ENCODE measurements around the gene KIF5A. TPM values are rescaled to one million over a fixed set of nuclear protein-coding genes. Genes with fewer than 3 reads are reported as not detected.
"Not testable (repeated sequence)": the region's sequence is repeated elsewhere in the genome, so short reads cannot be mapped to it uniquely, and the experiment has no call there.

KIF5A gene
- total and polyA plus RNA-seq, 3 experiments from 2014 or later = 0.12 to 2.1 (median 1.8) TPM

GRCh38 chr12:57618431-57618830 is 68.6 kb downstream of the KIF5A start:
- peaks cover 46% of the 10 kb centered on the region for H3K27me3 ChIP-seq (ENCODE audit: insufficient read depth, low read length, poor library complexity, severe bottlenecking)
- H3K36me3 ChIP-seq (ENCODE audit: insufficient read depth, low read length); H3K4me3 ChIP-seq (ENCODE audit: low read length); H3K9me3 ChIP-seq (ENCODE audit: low read length); POLR2A ChIA-PET; H3K27ac ChIP-seq (ENCODE audit: low read depth, low read length); H3K4me3 Mint-ChIP-seq; H3K9me3 Mint-ChIP-seq; H3K27ac Mint-ChIP-seq; DNase-seq; H3K36me3 Mint-ChIP-seq: not testable (repeated sequence)
- peaks cover 30% of the 10 kb centered on the region for H3K4me1 ChIP-seq (ENCODE audit: insufficient read depth, low read length)
- peaks cover 28 to 34% (median 32%) of the 10 kb centered on the region in 3 donors for H3K4me1 Mint-ChIP-seq
- CTCF ChIA-PET = interaction anchor here (1.2 to 5.7 kb wide), 3 partner anchors 15 to 156 kb away, joined by 4 to 85 read pairs (median 5); partner anchors contain the start of gene B4GALNT1
- H3K27me3 Mint-ChIP-seq = peaks cover 64 to 72% of the 10 kb centered on the region in 2 donors

- H3K27ac ChIP-seq (ENCODE audit: low read depth, low read length) = no peak overlapping the region
- ChIA-PET POLR2A (no interaction called here), CTCF (interaction anchor here (1.0 to 5.7 kb wide), 7 partner anchors 14 to 163 kb away, joined by 3 to 85 read pairs (median 10); partner anchors contain the start of gene B4GALNT1)
- H3K27ac Mint-ChIP-seq = no peak overlapping the region
- peak overlapping the region in 4 of 7 donors; percentile 35 to 75 (median 60) for H3K4me3 Mint-ChIP-seq
- no peak overlapping the region for H3K4me3 ChIP-seq (ENCODE audit: low read length)
- no peaks in the 10 kb centered on the region for H3K9me3 Mint-ChIP-seq
- no peak for DNase-seq
- no peaks in the 10 kb centered on the region for H3K36me3 ChIP-seq (ENCODE audit: insufficient read depth, low read length)
- H3K27me3 Mint-ChIP-seq = peaks cover 69 to 78% of the 10 kb centered on the region in 2 donors
- no peaks in the 10 kb centered on the region for H3K9me3 ChIP-seq (ENCODE audit: low read length)
- H3K4me1 ChIP-seq (ENCODE audit: insufficient read depth, low read length) = peaks cover 30% of the 10 kb centered on the region
- peaks cover 52% of the 10 kb centered on the region for H3K27me3 ChIP-seq (ENCODE audit: insufficient read depth, low read length, poor library complexity, severe bottlenecking)
- H3K36me3 Mint-ChIP-seq = peaks cover 0 to 4% (median 0%) of the 10 kb centered on the region in 3 donors
- peaks cover 28 to 34% (median 32%) of the 10 kb centered on the region in 3 donors for H3K4me1 Mint-ChIP-seq
These were observed 69.2 kb downstream of the KIF5A start for GRCh38 chr12:57618966-57619433.

GRCh38 chr12:57619434-57620244 is 69.8 kb downstream of the KIF5A start:
- ChIA-PET CTCF (interaction anchor here (1.0 to 5.7 kb wide), 11 partner anchors 13 to 164 kb away, joined by 3 to 85 read pairs (median 10); partner anchors contain the start of gene B4GALNT1), POLR2A (interaction anchor here (1.8 kb wide), 1 partner anchor 161 kb away, joined by 4 read pairs; the partner anchor contains the start of gene GLI1)
- Histone ChIP-seq H3K27ac (ENCODE audit: low read depth, low read length) (no peak overlapping the region), H3K27me3 (ENCODE audit: insufficient read depth, low read length, poor library complexity, severe bottlenecking) (peaks cover 58% of the 10 kb centered on the region), H3K36me3 (ENCODE audit: insufficient read depth, low read length) (no peaks in the 10 kb centered on the region), H3K4me1 (ENCODE audit: insufficient read depth, low read length) (peaks cover 30% of the 10 kb centered on the region), H3K9me3 (ENCODE audit: low read length) (no peaks in the 10 kb centered on the region), H3K4me3 (ENCODE audit: low read length) (no peak overlapping the region)
- DNase-seq = no peak
- H3K27me3 Mint-ChIP-seq = peaks cover 76 to 80% of the 10 kb centered on the region in 2 donors
- peak overlapping the region in 5 of 7 donors; percentile 20 to 75 (median 54) for H3K4me3 Mint-ChIP-seq
- no peaks in the 10 kb centered on the region for H3K9me3 Mint-ChIP-seq
- H3K4me1 Mint-ChIP-seq = peaks cover 28 to 34% (median 32%) of the 10 kb centered on the region in 3 donors
- H3K27ac Mint-ChIP-seq = no peak overlapping the region
- peaks cover 0 to 4% (median 0%) of the 10 kb centered on the region in 3 donors for H3K36me3 Mint-ChIP-seq

- Histone ChIP-seq H3K27me3 (ENCODE audit: insufficient read depth, low read length, poor library complexity, severe bottlenecking) (peaks cover 65% of the 10 kb centered on the region), H3K9me3 (ENCODE audit: low read length) (no peaks in the 10 kb centered on the region), H3K4me1 (ENCODE audit: insufficient read depth, low read length) (peaks cover 30% of the 10 kb centered on the region), H3K36me3 (ENCODE audit: insufficient read depth, low read length) (no peaks in the 10 kb centered on the region), H3K27ac (ENCODE audit: low read depth, low read length) (no peak overlapping the region), H3K4me3 (ENCODE audit: low read length) (peak overlapping the region; percentile 59)
- POLR2A ChIA-PET = interaction anchor here (1.8 kb wide), 1 partner anchor 161 kb away, joined by 4 read pairs; the partner anchor contains the start of gene GLI1
- Mint-ChIP-seq H3K4me1 (peaks cover 28 to 34% (median 32%) of the 10 kb centered on the region in 3 donors), H3K4me3 (peak overlapping the region; percentile 49 to 91 (median 84)), H3K36me3 (peaks cover 0 to 4% (median 0%) of the 10 kb centered on the region in 3 donors), H3K27me3 (peaks cover 77 to 86% of the 10 kb centered on the region in 2 donors), H3K9me3 (no peaks in the 10 kb centered on the region), H3K27ac (peak overlapping the region in 1 of 8 donors; percentile 53)
- no peak for DNase-seq
- CTCF ChIA-PET = interaction anchor here (0.6 to 5.7 kb wide), 19 partner anchors 9 to 165 kb away, joined by 3 to 85 read pairs (median 4); partner anchors contain the start of genes ARHGEF25, B4GALNT1, INHBE and MARS1
These were observed 70.5 kb downstream of the KIF5A start for GRCh38 chr12:57620245-57620935.

- POLR2A ChIA-PET = interaction anchor here (0.6 to 1.8 kb wide), 2 partner anchors 162 to 163 kb away, joined by 3 to 4 read pairs; partner anchors contain the start of gene GLI1
- CTCF ChIA-PET = interaction anchor here (0.6 to 5.7 kb wide), 18 partner anchors 9 to 166 kb away, joined by 3 to 85 read pairs (median 4); partner anchors contain the start of genes ARHGEF25, B4GALNT1, INHBE and MARS1
- H3K27me3 ChIP-seq (ENCODE audit: insufficient read depth, low read length, poor library complexity, severe bottlenecking) = peaks cover 70% of the 10 kb centered on the region
These were observed 71.2 kb downstream of the KIF5A start for GRCh38 chr12:57620936-57621496.

GRCh38 chr12:57621497-57622292 is 71.9 kb downstream of the KIF5A start:
- peak overlapping the region in 3 of 8 donors; percentile 19 to 53 (median 44) for H3K27ac Mint-ChIP-seq
- CTCF ChIA-PET = interaction anchor here (0.7 to 5.7 kb wide), 20 partner anchors 9 to 166 kb away, joined by 3 to 85 read pairs (median 4); partner anchors contain the start of genes ARHGEF25, B4GALNT1, INHBE and MARS1
- peak; percentile 39 to 65 (median 50) for DNase-seq

More at GRCh38 chr12:57620936-57621496, 71.2 kb downstream of the KIF5A start:
- H3K9me3 ChIP-seq (ENCODE audit: low read length) = no peaks in the 10 kb centered on the region
- Mint-ChIP-seq H3K4me1 (peaks cover 28 to 34% (median 32%) of the 10 kb centered on the region in 3 donors), H3K36me3 (peaks cover 0 to 4% (median 0%) of the 10 kb centered on the region in 3 donors), H3K27ac (peak overlapping the region in 3 of 8 donors; percentile 19 to 53 (median 23)), H3K4me3 (peak overlapping the region; percentile 49 to 91 (median 84)), H3K27me3 (peaks cover 83 to 87% of the 10 kb centered on the region in 2 donors), H3K9me3 (no peaks in the 10 kb centered on the region)
- peak overlapping the region; percentile 59 for H3K4me3 ChIP-seq (ENCODE audit: low read length)
- H3K27ac ChIP-seq (ENCODE audit: low read depth, low read length) = no peak overlapping the region
- H3K36me3 ChIP-seq (ENCODE audit: insufficient read depth, low read length) = no peaks in the 10 kb centered on the region
- H3K4me1 ChIP-seq (ENCODE audit: insufficient read depth, low read length) = peaks cover 30% of the 10 kb centered on the region
- no peak for DNase-seq

More at GRCh38 chr12:57621497-57622292, 71.9 kb downstream of the KIF5A start:
- POLR2A ChIA-PET = interaction anchor here (0.6 to 1.8 kb wide), 3 partner anchors 16 to 164 kb away, joined by 3 to 4 read pairs (median 3); partner anchors contain the start of gene GLI1
- H3K27me3 ChIP-seq (ENCODE audit: insufficient read depth, low read length, poor library complexity, severe bottlenecking) = peaks cover 77% of the 10 kb centered on the region
- no peak overlapping the region for H3K27ac ChIP-seq (ENCODE audit: low read depth, low read length)
- H3K4me3 ChIP-seq (ENCODE audit: low read length) = peak overlapping the region; percentile 59
- Mint-ChIP-seq H3K4me3 (peak overlapping the region; percentile 49 to 91 (median 84)), H3K36me3 (peaks cover 0 to 4% (median 0%) of the 10 kb centered on the region in 3 donors), H3K4me1 (peaks cover 28 to 34% (median 32%) of the 10 kb centered on the region in 3 donors), H3K27me3 (peaks cover 86 to 92% of the 10 kb centered on the region in 2 donors), H3K9me3 (no peaks in the 10 kb centered on the region)
- H3K4me1 ChIP-seq (ENCODE audit: insufficient read depth, low read length) = peaks cover 30% of the 10 kb centered on the region
- no peaks in the 10 kb centered on the region for H3K36me3 ChIP-seq (ENCODE audit: insufficient read depth, low read length)
- no peaks in the 10 kb centered on the region for H3K9me3 ChIP-seq (ENCODE audit: low read length)

All from CD8-positive, alpha-beta memory T cell (primary cell).